HepG2 (cell line): ENCODE results near the gene MBTD1. TPM values are rescaled to one million over a fixed set of nuclear protein-coding genes. Genes with fewer than 3 reads are reported as not detected.

ENCODE experiments used
- ATF1 ChIP-seq: IDR thresholded peaks from 2 replicates; pipeline ENCODE4 v1.6.1; 2016; ENCODE audit warnings: mild to moderate bottlenecking, control low read depth
- BORCS8-MEF2B ChIP-seq: sonication (generic); formaldehyde crosslinking; IDR thresholded peaks from 2 replicates; pipeline ENCODE4 v1.8.0; 2022; ENCODE audit warnings: mild to moderate bottlenecking, missing genetic modification reagents
- CBX5 ChIP-seq: sonication (generic); formaldehyde crosslinking; IDR thresholded peaks from 2 replicates; pipeline ENCODE4 v1.4.0; 2020; ENCODE audit warnings: missing genetic modification reagents, borderline replicate concordance
- DNMT1 ChIP-seq: sonication (generic); formaldehyde crosslinking; IDR thresholded peaks from 2 replicates; pipeline ENCODE4 v1.5.1; 2020; ENCODE audit warnings: mild to moderate bottlenecking, missing genetic modification reagents
- FOSL2 ChIP-seq: sonication (generic); formaldehyde crosslinking; IDR thresholded peaks from 2 replicates; pipeline ENCODE4 v1.4.0; 2020; ENCODE audit warnings: missing genetic modification reagents
- IKZF5 ChIP-seq: IDR thresholded peaks from 2 replicates; pipeline ENCODE4 v1.6.1; 2018; ENCODE audit warnings: missing genetic modification reagents, mild to moderate bottlenecking, missing compliant biosample characterization
- KDM5B ChIP-seq: sonication (generic); formaldehyde crosslinking; IDR thresholded peaks from 2 replicates; pipeline ENCODE4 v1.4.0; 2020; ENCODE audit warnings: missing genetic modification reagents, mild to moderate bottlenecking, borderline replicate concordance
- LBX2 ChIP-seq: sonication (generic); formaldehyde crosslinking; IDR thresholded peaks from 2 replicates; pipeline ENCODE4 v1.5.0; 2020; ENCODE audit warnings: missing genetic modification reagents, mild to moderate bottlenecking, borderline replicate concordance
- MAFF ChIP-seq: IDR thresholded peaks from 2 replicates; pipeline ENCODE4 v1.6.1; 2011; ENCODE audit warnings: low read depth, low read length, improper control_type of control experiment
- POLR2A ChIP-seq, 2 experiments: IDR thresholded peaks; 2 replicates each; pipeline ENCODE4 v1.6.1; 2011; ENCODE audit warnings: low read depth in 2 of 2, low read length in 2 of 2, mild to moderate bottlenecking in 1 of 2, moderate library complexity in 1 of 2; ENCODE audit not compliant: insufficient read depth in 1 of 2
- SMAD9 ChIP-seq: sonication (generic); formaldehyde crosslinking; IDR thresholded peaks from 2 replicates; pipeline ENCODE4 v1.5.1; 2020; ENCODE audit warnings: mild to moderate bottlenecking, missing genetic modification reagents
- SMYD3 ChIP-seq: sonication (generic); formaldehyde crosslinking; IDR thresholded peaks from 2 replicates; pipeline ENCODE4 v1.8.1; 2023; ENCODE audit warnings: mild to moderate bottlenecking, missing genetic modification reagents
- ZC3H13 ChIP-seq: sonication (generic); formaldehyde crosslinking; IDR thresholded peaks from 2 replicates; pipeline ENCODE4 v1.8.1; 2023; ENCODE audit warnings: mild to moderate bottlenecking, missing genetic modification reagents, moderate library complexity
- ZEB1 ChIP-seq: IDR thresholded peaks from 2 replicates; pipeline ENCODE4 v1.6.1; 2012; ENCODE audit warnings: mild to moderate bottlenecking, low read depth, inconsistent platforms; ENCODE audit not compliant: insufficient replicate concordance
- ZMAT5 ChIP-seq: sonication (generic); formaldehyde crosslinking; IDR thresholded peaks from 2 replicates; pipeline ENCODE4 v1.5.0; 2020; ENCODE audit warnings: mild to moderate bottlenecking, low read depth, missing genetic modification reagents, borderline replicate concordance
- ZNF3 ChIP-seq: IDR thresholded peaks from 2 replicates; pipeline ENCODE4 v1.7.0; 2017; ENCODE audit warnings: inconsistent platforms
- ZNF331 ChIP-seq: sonication (generic); formaldehyde crosslinking; IDR thresholded peaks from 2 replicates; pipeline ENCODE4 v1.4.0; 2020; ENCODE audit warnings: missing genetic modification reagents
- ZNF580 ChIP-seq: IDR thresholded peaks from 2 replicates; pipeline ENCODE4 v1.6.1; 2016; ENCODE audit warnings: low read depth, borderline replicate concordance
- ZNF614 ChIP-seq: IDR thresholded peaks from 2 replicates; pipeline ENCODE4 v1.6.1; 2018; ENCODE audit warnings: missing biosample characterization, missing genetic modification reagents, inconsistent platforms, borderline replicate concordance
- polyA plus RNA-seq, 8 experiments: library from polyadenylated mRNA; depleted of rRNA in 3 of 8; stranded (reverse) in 7 of 8; unstranded in 1 of 8; fragments of >200 nt; fragmentation: Illumina TruSeq in 4 of 8; extraction: Trizol in 4 of 8; gene quantifications; 2 replicates each; pipeline versions ENCODE4 v1.2.1 to v1.2.3, GENCODE V29; 2011 to 2016; ENCODE audit warnings: low read depth in 4 of 8, missing spikeins in 1 of 8, mixed read lengths in 1 of 8; ENCODE audit not compliant: insufficient read depth in 1 of 8
- total RNA-seq, 5 experiments: library from RNA; depleted of rRNA; stranded (reverse); fragments of >200 nt; fragmentation: Illumina TruSeq; extraction: Trizol; gene quantifications; 2 replicates each; pipeline ENCODE4 v1.2.3, GENCODE V29; 2016; ENCODE audit warnings: low read depth in 1 of 5
- TF ChIP-seq, protein P1 (sequence below): sonication (generic); formaldehyde crosslinking; IDR thresholded peaks from 2 replicates; pipeline ENCODE4 v1.9.0; 2021; ENCODE audit warnings: missing genetic modification reagents, borderline replicate concordance
- TF ChIP-seq, protein P2 (sequence below): sonication (generic); formaldehyde crosslinking; IDR thresholded peaks from 2 replicates; pipeline ENCODE4 v1.4.0; 2020; ENCODE audit warnings: mild to moderate bottlenecking, missing genetic modification reagents, borderline replicate concordance
- TF ChIP-seq, protein P3 (sequence below): IDR thresholded peaks from 2 replicates; pipeline ENCODE4 v1.6.1; 2016

MBTD1 gene
- total and polyA plus RNA-seq, 2 of the 13 experiments (the other 11 are each of a cell fraction or from before 2014, with no cell fraction given): 20.9 TPM

DNA sequence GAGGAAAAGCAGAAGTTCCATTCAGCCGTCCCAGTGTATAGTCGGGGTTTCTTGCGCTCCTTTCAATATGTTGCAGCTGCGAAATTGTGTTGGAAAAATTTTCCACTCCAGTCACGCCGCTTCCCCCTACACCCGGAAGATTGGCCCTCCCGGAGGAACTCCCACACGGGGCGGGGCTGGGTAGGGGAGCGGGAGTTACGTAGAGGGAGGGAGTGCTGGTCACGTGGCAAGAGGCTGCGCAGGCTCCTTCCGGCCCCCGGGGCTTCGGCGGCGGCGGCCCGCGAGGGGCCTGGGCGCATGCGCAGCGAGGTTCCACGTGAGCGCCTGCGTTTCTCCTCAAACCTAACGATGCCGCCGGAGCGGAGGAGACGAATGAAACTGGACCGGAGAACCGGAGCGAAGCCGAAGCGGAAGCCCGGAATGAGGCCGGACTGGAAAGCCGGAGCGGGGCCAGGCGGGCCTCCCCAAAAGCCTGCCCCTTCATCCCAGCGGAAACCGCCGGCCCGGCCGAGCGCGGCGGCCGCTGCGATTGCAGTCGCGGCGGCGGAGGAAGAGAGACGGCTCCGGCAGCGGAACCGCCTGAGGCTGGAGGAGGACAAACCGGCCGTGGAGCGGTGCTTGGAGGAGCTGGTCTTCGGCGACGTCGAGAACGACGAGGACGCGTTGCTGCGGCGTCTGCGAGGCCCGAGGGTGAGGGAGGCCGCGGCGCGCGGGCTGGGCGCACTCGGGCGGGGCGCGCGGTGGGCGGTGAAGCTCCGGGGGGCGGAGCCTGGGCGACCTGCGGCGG is 581 bp upstream of the MBTD1 start, which contains the start of gene UTP18 (continued):
- 0 out of 2 replicates have a peak, but pooled peaks have one; percentile 53 for TF ChIP-seq ZNF580 (CRISPR knock-in tag)
- TF ChIP-seq, protein P1, sequence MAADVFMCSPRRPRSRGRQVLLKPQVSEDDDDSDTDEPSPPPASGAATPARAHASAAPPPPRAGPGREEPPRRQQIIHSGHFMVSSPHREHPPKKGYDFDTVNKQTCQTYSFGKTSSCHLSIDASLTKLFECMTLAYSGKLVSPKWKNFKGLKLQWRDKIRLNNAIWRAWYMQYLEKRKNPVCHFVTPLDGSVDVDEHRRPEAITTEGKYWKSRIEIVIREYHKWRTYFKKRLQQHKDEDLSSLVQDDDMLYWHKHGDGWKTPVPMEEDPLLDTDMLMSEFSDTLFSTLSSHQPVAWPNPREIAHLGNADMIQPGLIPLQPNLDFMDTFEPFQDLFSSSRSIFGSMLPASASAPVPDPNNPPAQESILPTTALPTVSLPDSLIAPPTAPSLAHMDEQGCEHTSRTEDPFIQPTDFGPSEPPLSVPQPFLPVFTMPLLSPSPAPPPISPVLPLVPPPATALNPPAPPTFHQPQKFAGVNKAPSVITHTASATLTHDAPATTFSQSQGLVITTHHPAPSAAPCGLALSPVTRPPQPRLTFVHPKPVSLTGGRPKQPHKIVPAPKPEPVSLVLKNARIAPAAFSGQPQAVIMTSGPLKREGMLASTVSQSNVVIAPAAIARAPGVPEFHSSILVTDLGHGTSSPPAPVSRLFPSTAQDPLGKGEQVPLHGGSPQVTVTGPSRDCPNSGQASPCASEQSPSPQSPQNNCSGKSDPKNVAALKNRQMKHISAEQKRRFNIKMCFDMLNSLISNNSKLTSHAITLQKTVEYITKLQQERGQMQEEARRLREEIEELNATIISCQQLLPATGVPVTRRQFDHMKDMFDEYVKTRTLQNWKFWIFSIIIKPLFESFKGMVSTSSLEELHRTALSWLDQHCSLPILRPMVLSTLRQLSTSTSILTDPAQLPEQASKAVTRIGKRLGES (CRISPR knock-in tag): peak; percentile 19; the same call in 1 of the 2 replicates
- TF ChIP-seq BORCS8-MEF2B (CRISPR knock-in tag): peak; percentile 86
- TF ChIP-seq ZNF3 (CRISPR knock-in tag): 0 out of 2 replicates have a peak, but pooled peaks have one; percentile 28
- no peak; the same call in 1 of the 2 replicates for TF ChIP-seq ZNF614
- no peak; the same call in 1 of the 2 replicates for TF ChIP-seq MAFF
- no peak for TF ChIP-seq ZMAT5
- TF ChIP-seq ZEB1: no peak
- peak; percentile 67; the same call in 1 of the 2 replicates for TF ChIP-seq SMYD3 (CRISPR knock-in tag)
- peak; percentile 88; the same call in 1 of the 2 replicates for TF ChIP-seq KDM5B (CRISPR knock-in tag)
- TF ChIP-seq, protein P2, sequence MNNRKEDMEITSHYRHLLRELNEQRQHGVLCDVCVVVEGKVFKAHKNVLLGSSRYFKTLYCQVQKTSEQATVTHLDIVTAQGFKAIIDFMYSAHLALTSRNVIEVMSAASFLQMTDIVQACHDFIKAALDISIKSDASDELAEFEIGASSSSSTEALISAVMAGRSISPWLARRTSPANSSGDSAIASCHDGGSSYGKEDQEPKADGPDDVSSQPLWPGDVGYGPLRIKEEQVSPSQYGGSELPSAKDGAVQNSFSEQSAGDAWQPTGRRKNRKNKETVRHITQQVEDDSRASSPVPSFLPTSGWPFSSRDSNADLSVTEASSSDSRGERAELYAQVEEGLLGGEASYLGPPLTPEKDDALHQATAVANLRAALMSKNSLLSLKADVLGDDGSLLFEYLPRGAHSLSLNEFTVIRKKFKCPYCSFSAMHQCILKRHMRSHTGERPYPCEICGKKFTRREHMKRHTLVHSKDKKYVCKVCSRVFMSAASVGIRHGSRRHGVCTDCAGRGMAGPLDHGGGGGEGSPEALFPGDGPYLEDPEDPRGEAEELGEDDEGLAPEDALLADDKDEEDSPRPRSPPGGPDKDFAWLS (CRISPR knock-in tag): peak; percentile 92; the same call in 1 of the 2 replicates
- TF ChIP-seq CBX5 (CRISPR knock-in tag): no peak; the same call in 1 of the 2 replicates
- TF ChIP-seq POLR2A (IDR thresholded peaks at IDR 0.05; ENCODE audit: insufficient read depth in 1 of 2, low read depth in 2 of 2, low read length in 2 of 2): peak; percentile 75 to 86
- TF ChIP-seq DNMT1: peak; percentile 94
- TF ChIP-seq, protein P3, sequence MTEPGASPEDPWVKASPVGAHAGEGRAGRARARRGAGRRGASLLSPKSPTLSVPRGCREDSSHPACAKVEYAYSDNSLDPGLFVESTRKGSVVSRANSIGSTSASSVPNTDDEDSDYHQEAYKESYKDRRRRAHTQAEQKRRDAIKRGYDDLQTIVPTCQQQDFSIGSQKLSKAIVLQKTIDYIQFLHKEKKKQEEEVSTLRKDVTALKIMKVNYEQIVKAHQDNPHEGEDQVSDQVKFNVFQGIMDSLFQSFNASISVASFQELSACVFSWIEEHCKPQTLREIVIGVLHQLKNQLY (CRISPR knock-in tag): peak; percentile 98
- peak; percentile 97 for TF ChIP-seq LBX2 (CRISPR knock-in tag)
- peak; percentile 94 for TF ChIP-seq IKZF5 (CRISPR knock-in tag)
- peak; percentile 84; the same call in 1 of the 2 replicates for TF ChIP-seq ZC3H13 (CRISPR knock-in tag)
- peak; percentile 98; the same call in 1 of the 2 replicates for TF ChIP-seq SMAD9 (CRISPR knock-in tag)
- TF ChIP-seq ATF1 (CRISPR knock-in tag): peak; percentile 88
- no peak; the same call in none of the 2 replicates for TF ChIP-seq ZNF331 (CRISPR knock-in tag)
- peak; percentile 3; the same call in 1 of the 2 replicates for TF ChIP-seq FOSL2 (CRISPR knock-in tag)
